A673 (cell line): Measurements from ENCODE around the gene CIROP. TPM values are rescaled to one million over a fixed set of nuclear protein-coding genes. Genes with fewer than 3 reads are reported as not detected.

ENCODE experiments used
- BruUV-seq: library from RNA; stranded (reverse); fragments of 400-500 nt; replicated peaks from 2 replicates; lab custom pipeline; 2021; lab: Mats Ljungman, UMichigan
- CTCF ChIA-PET: fragments of 300-600 bp; sonication (Branson Sonifier 250); formaldehyde crosslinking; loops from one replicate; lab custom pipeline; 2022; ENCODE audit warnings: antibody characterized with exemption; lab: Charles Lee
- POLR2A ChIA-PET: fragments of 300-600 bp; sonication (Branson Sonifier 250); formaldehyde crosslinking; loops from one replicate; lab custom pipeline; 2022; ENCODE audit warnings: antibody characterized with exemption; ENCODE audit not compliant: low non-redundant PET; lab: Charles Lee
- DNase-seq: peaks from one replicate; pipeline ENCODE4 v3.0.0-alpha.2; 2015; ENCODE audit warnings: low spot score
- H3K27ac ChIP-seq: fragments of 200-600 bp; sonication (generic); 2 replicates; pipeline ENCODE4 v1.5.1; 2016; ENCODE audit warnings: mixed run types, low read depth, mild to moderate bottlenecking, mixed read lengths, antibody characterized with exemption, low read length; ENCODE audit not compliant: poor library complexity, severe bottlenecking
- H3K27me3 ChIP-seq: fragments of 200-600 bp; sonication (generic); replicated peaks from 2 replicates; pipeline ENCODE4 v1.6.1; 2017; ENCODE audit warnings: mixed run types, low read depth, mild to moderate bottlenecking, mixed read lengths, antibody characterized with exemption, low read length; ENCODE audit not compliant: insufficient read depth, poor library complexity
- H3K36me3 ChIP-seq: fragments of 200-600 bp; sonication (generic); 2 replicates; pipeline ENCODE4 v1.6.1; 2016; ENCODE audit warnings: mixed run types, mild to moderate bottlenecking, mixed read lengths, antibody characterized with exemption, low read length; ENCODE audit not compliant: insufficient read depth, poor library complexity, severe bottlenecking
- H3K4me1 ChIP-seq: fragments of 200-600 bp; sonication (generic); 2 replicates; pipeline ENCODE4 v1.6.1; 2017; ENCODE audit warnings: mixed run types, mild to moderate bottlenecking, mixed read lengths, antibody characterized with exemption, low read length; ENCODE audit not compliant: insufficient read depth, poor library complexity, severe bottlenecking
- H3K4me3 ChIP-seq: fragments of 200-600 bp; sonication (generic); 2 replicates; pipeline ENCODE4 v1.5.1; 2016; ENCODE audit warnings: low read depth, mixed run types, mild to moderate bottlenecking, mixed read lengths, low read length; ENCODE audit not compliant: poor library complexity, severe bottlenecking
- H3K9me3 ChIP-seq: fragments of 200-600 bp; sonication (generic); 2 replicates; pipeline ENCODE4 v1.6.1; 2016; ENCODE audit warnings: mixed run types, low read depth, mild to moderate bottlenecking, mixed read lengths, antibody characterized with exemption, low read length; ENCODE audit not compliant: poor library complexity, severe bottlenecking
- CTCF ChIP-seq: fragments of 300-800, 200-600 bp; sonication (generic); conservative IDR thresholded peaks from 2 replicates; pipeline ENCODE4 v1.5.1; 2017; ENCODE audit warnings: low read depth, mild to moderate bottlenecking, antibody characterized with exemption, low read length, moderate library complexity, mixed read lengths
- EZH2 ChIP-seq: fragments of 200-600 bp; sonication (generic); IDR thresholded peaks from 2 replicates; pipeline ENCODE4 v1.6.1; 2017; ENCODE audit warnings: borderline replicate concordance, low read depth, mild to moderate bottlenecking, mixed read lengths, antibody characterized with exemption, low read length; ENCODE audit not compliant: poor library complexity, severe bottlenecking
- intact Hi-C: fragments of 100-400 bp; cut with micrococcal nuclease; formaldehyde crosslinking; loops from one replicate; pipeline ENCODE4 v1.10.0; 2022; ENCODE audit not compliant: unreplicated experiment
- total RNA-seq: library from RNA; stranded (reverse); gene quantifications from 2 replicates; pipeline ENCODE4 v1.2.3, GENCODE V29; 2021

CIROP gene
- total RNA-seq, 1 experiment from 2014 or later: not detected

- CTCF ChIA-PET: no interaction called here
Observed at GRCh38 chr14:23146980-23147379, 42.2 kb upstream of the CIROP start.

DNA sequence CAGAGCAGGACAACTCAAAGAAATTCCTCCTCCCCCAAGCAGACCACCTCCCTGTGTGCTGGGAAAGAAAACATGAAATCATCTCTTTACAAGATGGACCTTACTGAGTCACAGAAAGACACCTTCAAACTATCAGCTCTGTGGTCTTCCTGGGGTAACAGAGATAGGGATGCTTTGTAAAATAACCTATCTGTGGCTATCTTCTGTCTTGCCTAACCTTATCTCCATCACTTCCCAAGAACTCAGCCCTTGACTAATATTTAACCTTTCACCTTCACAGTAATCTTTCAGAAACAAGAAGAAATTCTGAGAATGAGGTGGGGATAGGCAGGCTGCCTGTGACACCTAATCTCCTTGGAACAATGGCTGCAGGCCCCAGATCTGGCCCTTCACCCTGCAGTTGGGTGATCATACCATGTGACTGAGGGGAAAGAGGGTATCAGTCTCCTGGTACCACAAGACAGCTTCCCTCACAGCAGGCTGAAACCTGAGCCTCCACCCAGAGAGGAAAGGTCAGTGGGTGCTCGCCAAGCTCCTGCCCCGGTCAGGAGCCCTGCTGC, 41.6 kb upstream of the CIROP start:
- Histone ChIP-seq H3K4me3 (no peak overlapping the region), H3K27ac (no peak overlapping the region), H3K27me3 (no peaks in the 10 kb centered on the region), H3K4me1 (peaks cover 36% of the 10 kb centered on the region), H3K36me3 (no peaks in the 10 kb centered on the region), H3K9me3 (no peaks in the 10 kb centered on the region)
- TF ChIP-seq EZH2 (no peak), CTCF (no peak)
- intact Hi-C loops: no loop called here
- CTCF ChIA-PET: no interaction called here
- BruUV-seq: no TSS peak
- DNase-seq: no peak
- POLR2A ChIA-PET: no interaction called here

More at GRCh38 chr14:23146980-23147379, 42.2 kb upstream of the CIROP start:
- Histone ChIP-seq H3K4me1 (peaks cover 31% of the 10 kb centered on the region), H3K4me3 (no peak overlapping the region), H3K9me3 (no peaks in the 10 kb centered on the region), H3K27ac (no peak overlapping the region), H3K27me3 (no peaks in the 10 kb centered on the region), H3K36me3 (no peaks in the 10 kb centered on the region)
- no TSS peak for BruUV-seq
- no peak for DNase-seq
- TF ChIP-seq EZH2 (no peak), CTCF (no peak)
- POLR2A ChIA-PET: no interaction called here
- intact Hi-C loops: no loop called here

- Histone ChIP-seq H3K27ac (no peak overlapping the region), H3K9me3 (no peaks in the 10 kb centered on the region), H3K36me3 (no peaks in the 10 kb centered on the region), H3K27me3 (no peaks in the 10 kb centered on the region), H3K4me1 (peaks cover 42% of the 10 kb centered on the region), H3K4me3 (no peak overlapping the region)
- CTCF ChIA-PET: no interaction called here
- TF ChIP-seq EZH2: no peak
- TF ChIP-seq CTCF: no peak
- BruUV-seq: no TSS peak
- POLR2A ChIA-PET: no interaction called here
- DNase-seq: no peak
- intact Hi-C loops: no loop called here
Observed at GRCh38 chr14:23145794-23146350, 41.1 kb upstream of the CIROP start.
